ENCODE measurements around the gene MYRIP.

GRCh38 chr3:39804951-39805350 lies 4.5 kb upstream of the MYRIP start:
- TF ChIP-seq CTCF (IDR thresholded peaks at IDR 0.05; ENCODE audit: low read depth, low read length) (no peak), EZH2phosphoT487 (IDR thresholded peaks at IDR 0.05; ENCODE audit: low read depth) (no peak)

All from OCI-LY3 (cell line).